ENCODE results near the gene ARID3C. TPM values are rescaled to one million over a fixed set of nuclear protein-coding genes. Genes with fewer than 3 reads are reported as not detected.
"Not testable (repeated sequence)": the region's sequence is repeated elsewhere in the genome, so short reads cannot be mapped to it uniquely, and the experiment has no call there.

The ARID3C gene
- total RNA-seq, 1 experiment from 2014 or later, result not detected

DNA sequence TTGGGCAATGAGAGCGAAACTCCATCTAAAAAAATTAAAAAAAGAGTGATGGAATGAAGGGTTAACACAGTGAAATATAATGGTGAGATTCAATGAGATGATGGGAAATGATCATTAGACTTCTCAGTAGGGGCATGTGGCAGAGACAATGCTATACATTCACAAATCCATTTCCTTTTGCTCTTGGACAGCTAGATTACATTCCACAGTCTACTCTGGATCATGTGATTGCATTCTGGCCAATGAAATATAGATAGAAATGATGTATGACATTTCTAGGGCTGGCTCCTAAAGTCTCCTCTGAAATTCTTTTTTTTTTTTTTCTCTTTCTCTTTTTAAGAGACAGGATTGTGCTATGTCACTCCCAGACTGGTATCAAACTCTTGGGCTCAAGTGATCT is 13.8 kb upstream of the ARID3C start:
- ChIA-PET CTCF (no interaction called here), POLR2A (ENCODE audit: unreplicated experiment) (no interaction called here)

DNA sequence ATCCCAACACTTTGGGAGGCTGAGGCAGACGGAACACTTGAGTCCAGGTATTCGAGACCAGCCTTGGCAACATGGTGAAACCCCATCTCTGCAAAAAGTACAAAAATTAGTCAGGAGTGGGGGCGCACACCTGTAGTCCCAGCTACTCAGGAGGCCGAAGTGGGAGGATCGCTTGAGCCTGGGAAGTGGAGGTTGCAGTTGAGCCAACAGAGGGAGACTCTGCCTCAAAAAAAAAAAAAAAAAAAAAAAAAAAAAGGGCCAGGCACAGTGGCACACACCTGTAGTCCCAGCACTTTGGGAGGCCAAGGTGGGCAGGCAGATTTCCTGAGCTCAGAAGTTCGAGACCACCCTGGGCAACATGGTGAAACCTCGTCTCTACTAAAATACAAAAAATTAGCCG is 10.5 kb upstream of the ARID3C start:
- BruUV-seq (replicated peaks); H3K27me3 ChIP-seq (ENCODE audit: insufficient read depth, low read depth); H3K27ac ChIP-seq; H3K9me3 ChIP-seq (ENCODE audit: insufficient read depth, low read depth); H3K4me2 ChIP-seq; H3K4me3 ChIP-seq; intact Hi-C loops (cut with micrococcal nuclease; ENCODE audit: unreplicated experiment); H2AFZ ChIP-seq; H3K9me2 ChIP-seq (ENCODE audit: insufficient read depth); H4K20me1 ChIP-seq (ENCODE audit: insufficient read depth); H3K36me3 ChIP-seq (ENCODE audit: low read depth); H3F3A ChIP-seq (ENCODE audit: insufficient read depth, low read depth); POLR2A ChIA-PET (ENCODE audit: unreplicated experiment); DNase-seq: not testable (repeated sequence)
- CTCF ChIA-PET, result interaction anchor here (0.6 kb wide), 1 partner anchor 115 kb away, joined by 16 read pairs; no protein-coding TSS in a partner anchor
- peaks cover 18% of the 10 kb centered on the region for H3K79me2 ChIP-seq (ENCODE audit: low read depth)
- H3K4me1 ChIP-seq (replicated peaks; ENCODE audit: insufficient read depth), result peaks cover 14% of the 10 kb centered on the region

More for the DNA sequence above, 13.8 kb upstream of the ARID3C start:
- Histone ChIP-seq H3K27ac (no peak overlapping the region), H3K4me2 (no peak overlapping the region), H3K9me3 (ENCODE audit: insufficient read depth, low read depth) (no peaks in the 10 kb centered on the region), H3F3A (ENCODE audit: insufficient read depth, low read depth) (peaks cover 13% of the 10 kb centered on the region; the same call in 1 of the 2 replicates), H3K4me1 (replicated peaks; ENCODE audit: insufficient read depth) (peaks cover 26% of the 10 kb centered on the region), H4K20me1 (ENCODE audit: insufficient read depth) (no peaks in the 10 kb centered on the region; the same call in 1 of the 2 replicates), H3K27me3 (ENCODE audit: insufficient read depth, low read depth) (no peaks in the 10 kb centered on the region), H3K79me2 (ENCODE audit: low read depth) (0 out of 2 replicates have a peak, but pooled peaks cover 4% of the 10 kb centered on the region), H3K4me3 (no peak overlapping the region), H3K36me3 (ENCODE audit: low read depth) (no peaks in the 10 kb centered on the region), H2AFZ (no peak overlapping the region), H3K9me2 (ENCODE audit: insufficient read depth) (no peaks in the 10 kb centered on the region)
- intact Hi-C loops (cut with micrococcal nuclease; ENCODE audit: unreplicated experiment), result no loop called here
- no peak for DNase-seq
- no peak for TF ChIP-seq EZH2 (IDR thresholded peaks at IDR 0.05; ENCODE audit: low read depth)
- BruUV-seq (replicated peaks), result no TSS peak

DNA sequence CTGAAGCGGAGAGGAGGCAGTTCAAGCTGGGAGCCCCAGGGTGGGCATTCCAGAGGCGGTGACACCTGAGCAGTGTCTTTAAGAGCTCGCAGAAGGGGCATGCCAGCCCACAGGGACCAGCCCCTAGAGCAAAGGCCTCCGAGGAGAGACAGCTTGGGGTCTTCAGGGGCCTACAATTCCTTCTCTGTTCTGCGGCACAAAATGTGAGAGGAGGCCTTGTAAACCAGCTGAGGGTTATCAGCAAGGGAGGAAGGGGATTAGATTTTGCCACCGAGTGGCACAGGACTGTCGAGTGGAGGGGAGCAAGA is 9.2 kb upstream of the ARID3C start:
- Histone ChIP-seq H2AFZ (peak overlapping the region; percentile 89), H3K79me2 (ENCODE audit: low read depth) (peaks cover 18% of the 10 kb centered on the region), H3K27me3 (ENCODE audit: insufficient read depth, low read depth) (no peaks in the 10 kb centered on the region), H3F3A (ENCODE audit: insufficient read depth, low read depth) (peaks cover 10% of the 10 kb centered on the region; the same call in 1 of the 2 replicates), H3K4me3 (peak overlapping the region; percentile 82), H3K27ac (no peak overlapping the region), H3K9me2 (ENCODE audit: insufficient read depth) (no peaks in the 10 kb centered on the region), H3K36me3 (ENCODE audit: low read depth) (no peaks in the 10 kb centered on the region), H3K4me1 (replicated peaks; ENCODE audit: insufficient read depth) (peaks cover 14% of the 10 kb centered on the region), H3K4me2 (peak overlapping the region; percentile 90), H4K20me1 (ENCODE audit: insufficient read depth) (no peaks in the 10 kb centered on the region), H3K9me3 (ENCODE audit: insufficient read depth, low read depth) (no peaks in the 10 kb centered on the region)
- DNase-seq, result no peak
- no TSS peak for BruUV-seq (replicated peaks)
- ChIA-PET CTCF (interaction anchor here (0.5 to 1.0 kb wide), 2 partner anchors 34 to 54 kb away, joined by 3 to 10 read pairs; no protein-coding TSS in a partner anchor), POLR2A (ENCODE audit: unreplicated experiment) (interaction anchor here (0.6 to 0.7 kb wide), 2 partner anchors 81 to 207 kb away, joined by 3 to 4 read pairs; no protein-coding TSS in a partner anchor)
- intact Hi-C loops (cut with micrococcal nuclease; ENCODE audit: unreplicated experiment), result no loop called here
- TF ChIP-seq, protein P1, sequence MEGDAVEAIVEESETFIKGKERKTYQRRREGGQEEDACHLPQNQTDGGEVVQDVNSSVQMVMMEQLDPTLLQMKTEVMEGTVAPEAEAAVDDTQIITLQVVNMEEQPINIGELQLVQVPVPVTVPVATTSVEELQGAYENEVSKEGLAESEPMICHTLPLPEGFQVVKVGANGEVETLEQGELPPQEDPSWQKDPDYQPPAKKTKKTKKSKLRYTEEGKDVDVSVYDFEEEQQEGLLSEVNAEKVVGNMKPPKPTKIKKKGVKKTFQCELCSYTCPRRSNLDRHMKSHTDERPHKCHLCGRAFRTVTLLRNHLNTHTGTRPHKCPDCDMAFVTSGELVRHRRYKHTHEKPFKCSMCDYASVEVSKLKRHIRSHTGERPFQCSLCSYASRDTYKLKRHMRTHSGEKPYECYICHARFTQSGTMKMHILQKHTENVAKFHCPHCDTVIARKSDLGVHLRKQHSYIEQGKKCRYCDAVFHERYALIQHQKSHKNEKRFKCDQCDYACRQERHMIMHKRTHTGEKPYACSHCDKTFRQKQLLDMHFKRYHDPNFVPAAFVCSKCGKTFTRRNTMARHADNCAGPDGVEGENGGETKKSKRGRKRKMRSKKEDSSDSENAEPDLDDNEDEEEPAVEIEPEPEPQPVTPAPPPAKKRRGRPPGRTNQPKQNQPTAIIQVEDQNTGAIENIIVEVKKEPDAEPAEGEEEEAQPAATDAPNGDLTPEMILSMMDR (conservative IDR thresholded peaks at IDR 0.05), result no peak
- no peak for TF ChIP-seq EZH2 (IDR thresholded peaks at IDR 0.05; ENCODE audit: low read depth)

DNA sequence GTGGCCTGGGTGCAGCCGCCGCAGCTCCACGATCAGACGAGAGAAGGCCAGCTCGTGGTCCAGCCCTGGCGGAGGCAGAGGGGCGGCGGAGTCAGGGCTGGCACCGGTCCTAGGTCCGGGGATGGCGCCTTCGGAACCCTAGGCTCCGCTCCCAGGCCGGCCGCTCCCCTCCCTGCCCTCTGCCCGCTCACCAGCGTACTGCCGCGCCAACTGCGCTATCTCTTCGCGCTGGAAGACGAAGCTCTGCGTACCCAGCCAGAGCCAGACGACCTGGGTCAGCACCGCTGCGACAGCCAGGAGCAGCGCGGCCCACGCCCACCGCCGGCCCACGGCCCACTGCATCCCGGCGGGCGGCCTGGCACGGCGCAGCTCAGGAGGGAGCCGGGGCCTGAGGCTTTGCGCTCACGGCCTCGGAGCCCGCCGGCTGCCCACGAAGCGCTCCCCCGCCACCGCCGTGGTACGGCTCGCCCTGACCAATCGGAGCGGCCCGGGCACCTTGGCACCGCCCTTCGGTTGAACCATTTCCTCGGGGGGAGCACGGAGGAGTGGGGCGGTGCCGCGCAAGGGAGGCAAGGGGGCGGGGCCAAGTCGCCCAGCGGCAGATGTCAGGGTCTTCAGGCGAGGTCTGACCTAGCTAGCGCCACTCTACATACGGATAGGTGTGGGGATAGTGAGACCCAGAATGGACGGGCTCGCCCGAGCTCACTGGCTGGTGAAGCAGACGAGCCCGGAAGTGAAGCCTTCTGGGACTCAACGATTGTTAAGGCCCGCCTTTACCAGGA is 8.7 kb upstream of the ARID3C start, which contains the start of gene SIGMAR1:
Gene SIGMAR1, minus strand, starts transcription at position 432 of the 782 bp plus-strand sequence. Its CDS starts 90 bp downstream, at position 342.
- no peaks in the 10 kb centered on the region for H3K9me2 ChIP-seq (ENCODE audit: insufficient read depth)
- no peak within 1 kb of the TSS for H3K27ac ChIP-seq
- H4K20me1 ChIP-seq (ENCODE audit: insufficient read depth), result no peaks in the 10 kb centered on the region

More for the DNA sequence above, 8.7 kb upstream of the ARID3C start, which contains the start of gene SIGMAR1:
- Histone ChIP-seq H3K36me3 (ENCODE audit: low read depth) (no peaks in the 10 kb centered on the region), H2AFZ (peak within 1 kb of the TSS; percentile 89), H3K79me2 (ENCODE audit: low read depth) (peaks cover 18% of the 10 kb centered on the region), H3K9me3 (ENCODE audit: insufficient read depth, low read depth) (no peaks in the 10 kb centered on the region), H3F3A (ENCODE audit: insufficient read depth, low read depth) (peaks cover 10% of the 10 kb centered on the region; the same call in 1 of the 2 replicates), H3K4me3 (peak within 1 kb of the TSS; percentile 82), H3K27me3 (ENCODE audit: insufficient read depth, low read depth) (no peaks in the 10 kb centered on the region), H3K4me2 (peak within 1 kb of the TSS; percentile 90), H3K4me1 (replicated peaks; ENCODE audit: insufficient read depth) (peaks cover 14% of the 10 kb centered on the region)
- TF ChIP-seq, protein P1 (conservative IDR thresholded peaks at IDR 0.05), result no peak
- no peak for TF ChIP-seq EZH2 (IDR thresholded peaks at IDR 0.05; ENCODE audit: low read depth)
- intact Hi-C loops (cut with micrococcal nuclease; ENCODE audit: unreplicated experiment), result loop anchor here (2.0 kb wide), 1 partner anchor 65 kb away; no protein-coding TSS in a partner anchor
- POLR2A ChIA-PET (ENCODE audit: unreplicated experiment), result interaction anchor here (0.5 to 0.7 kb wide), 3 partner anchors 29 to 206 kb away, joined by 3 to 4 read pairs (median 4); no protein-coding TSS in a partner anchor
- BruUV-seq (replicated peaks), result no TSS peak
- DNase-seq, result peak; percentile 72 to 89
- CTCF ChIA-PET, result interaction anchor here (0.5 to 0.6 kb wide), 2 partner anchors 50 to 55 kb away, joined by 3 to 10 read pairs; no protein-coding TSS in a partner anchor
